NB4 (cell line): ENCODE results near the gene FGF12.

Experiments
- CTCF ChIP-seq: IDR thresholded peaks from one replicate; pipeline ENCODE4 v1.5.1; 2012; ENCODE audit warnings: low read depth, low read length
- MAX ChIP-seq: IDR thresholded peaks from 2 replicates; pipeline ENCODE4 v1.6.1; 2011; ENCODE audit warnings: low read depth, low read length
- MYC ChIP-seq: IDR thresholded peaks from 2 replicates; pipeline ENCODE4 v1.6.1; 2011; ENCODE audit warnings: low read depth, low read length
- POLR2A ChIP-seq: IDR thresholded peaks from 2 replicates; pipeline ENCODE4 v1.6.1; 2011; ENCODE audit warnings: mild to moderate bottlenecking; ENCODE audit not compliant: insufficient read length; ENCODE audit errors: extremely low read depth

GRCh38 chr3:192371870-192372400 is 355.4 kb downstream of the FGF12 start:
- TF ChIP-seq CTCF: no peak
- no peak for TF ChIP-seq MAX
- no peak for TF ChIP-seq POLR2A
- no peak for TF ChIP-seq MYC
